H9 (cell line): ENCODE results near the gene TMED3. TPM values are rescaled to one million over a fixed set of nuclear protein-coding genes. Genes with fewer than 3 reads are reported as not detected.

Experiments used
- DNase-seq: peaks from one replicate; pipeline ENCODE4 v3.0.0-alpha.2; 2017
- H2AFZ ChIP-seq: one replicate; pipeline ENCODE4 v1.6.1; 2013; ENCODE audit warnings: mild to moderate bottlenecking, low read length, control low read depth, moderate library complexity
- H2AK5ac ChIP-seq: 2 replicates; pipeline ENCODE4 v1.6.1; 2013; ENCODE audit warnings: low read length, control low read depth, mixed read lengths; ENCODE audit not compliant: insufficient read length
- H2BK120ac ChIP-seq: one replicate; pipeline ENCODE4 v1.6.1; 2013; ENCODE audit warnings: low read depth, mild to moderate bottlenecking, low read length, control low read depth, inconsistent platforms; ENCODE audit not compliant: poor library complexity, severe bottlenecking
- H2BK12ac ChIP-seq: 2 replicates; pipeline ENCODE4 v1.6.1; 2013; ENCODE audit warnings: low read length, control low read depth, mixed read lengths, low read depth; ENCODE audit not compliant: insufficient read length
- H2BK15ac ChIP-seq: 2 replicates; pipeline ENCODE4 v1.6.1; 2013; ENCODE audit warnings: low read depth, low read length, control low read depth
- H2BK20ac ChIP-seq: one replicate; pipeline ENCODE4 v1.6.1; 2013; ENCODE audit warnings: low read depth, mild to moderate bottlenecking, low read length, control low read depth, inconsistent platforms; ENCODE audit not compliant: poor library complexity, severe bottlenecking
- H2BK5ac ChIP-seq: 2 replicates; pipeline ENCODE4 v1.6.1; 2013; ENCODE audit warnings: low read length, control low read depth, mixed read lengths; ENCODE audit not compliant: insufficient read length
- H3K14ac ChIP-seq: 2 replicates; pipeline ENCODE4 v1.6.1; 2013; ENCODE audit warnings: low read length, control low read depth; ENCODE audit not compliant: insufficient read depth
- H3K18ac ChIP-seq: 2 replicates; pipeline ENCODE4 v1.6.1; 2013; ENCODE audit warnings: low read depth, mild to moderate bottlenecking, mixed read lengths, low read length, control low read depth; ENCODE audit not compliant: insufficient read length
- H3K23ac ChIP-seq: 2 replicates; pipeline ENCODE4 v1.6.1; 2013; ENCODE audit warnings: low read length, control low read depth, mixed read lengths, low read depth; ENCODE audit not compliant: insufficient read length
- H3K23me2 ChIP-seq: 2 replicates; pipeline ENCODE4 v1.6.1; 2013; ENCODE audit warnings: low read depth, mild to moderate bottlenecking, mixed read lengths, low read length, control low read depth; ENCODE audit not compliant: insufficient read length, poor library complexity, severe bottlenecking
- H3K27ac ChIP-seq: 2 replicates; pipeline ENCODE4 v1.5.1; 2013; ENCODE audit warnings: low read length, control low read depth, mixed read lengths, low read depth; ENCODE audit not compliant: insufficient read length
- H3K27me3 ChIP-seq: 2 replicates; pipeline ENCODE4 v1.6.1; 2013; ENCODE audit warnings: low read length, control low read depth, inconsistent platforms; ENCODE audit not compliant: insufficient read depth
- H3K4ac ChIP-seq: 2 replicates; pipeline ENCODE4 v1.6.1; 2013; ENCODE audit warnings: low read depth, mild to moderate bottlenecking, control low read depth, inconsistent platforms, low read length, moderate library complexity
- H3K4me1 ChIP-seq: 2 replicates; pipeline ENCODE4 v1.6.1; 2013; ENCODE audit warnings: low read length, control low read depth, inconsistent platforms; ENCODE audit not compliant: insufficient read depth
- H3K4me2 ChIP-seq: 2 replicates; pipeline ENCODE4 v1.6.1; 2013; ENCODE audit warnings: low read length, control low read depth, mixed read lengths; ENCODE audit not compliant: insufficient read length, insufficient read depth
- H3K56ac ChIP-seq: 2 replicates; pipeline ENCODE4 v1.6.1; 2013; ENCODE audit warnings: low read depth, mild to moderate bottlenecking, mixed read lengths, low read length, control low read depth; ENCODE audit not compliant: insufficient read length
- H3K79me1 ChIP-seq: 2 replicates; pipeline ENCODE4 v1.6.1; 2013; ENCODE audit warnings: low read depth, mild to moderate bottlenecking, moderate library complexity, low read length, control low read depth, inconsistent platforms; ENCODE audit not compliant: insufficient read depth, poor library complexity, severe bottlenecking
- H3K79me2 ChIP-seq: 2 replicates; pipeline ENCODE4 v1.6.1; 2013; ENCODE audit warnings: low read length, control low read depth, inconsistent platforms; ENCODE audit not compliant: insufficient read depth
- H3K9ac ChIP-seq: 2 replicates; pipeline ENCODE4 v1.6.1; 2013; ENCODE audit warnings: low read length, control low read depth, mixed read lengths; ENCODE audit not compliant: insufficient read length; ENCODE audit errors: extremely low read depth
- H3K9me3 ChIP-seq: one replicate; pipeline ENCODE4 v1.6.1; 2013; ENCODE audit warnings: low read depth, low read length, inconsistent platforms; ENCODE audit not compliant: control insufficient read depth
- H3T11ph ChIP-seq: one replicate; pipeline ENCODE4 v1.6.1; 2013; ENCODE audit warnings: mild to moderate bottlenecking, low read length, control low read depth, inconsistent platforms
- H4K20me1 ChIP-seq: one replicate; pipeline ENCODE4 v1.6.1; 2013; ENCODE audit not compliant: control insufficient read depth, insufficient read length, insufficient read depth
- H4K5ac ChIP-seq: 2 replicates; pipeline ENCODE4 v1.6.1; 2013; ENCODE audit warnings: low read depth, mild to moderate bottlenecking, mixed read lengths, low read length, control low read depth; ENCODE audit not compliant: insufficient read length
- H4K8ac ChIP-seq: replicated peaks from 2 replicates; pipeline ENCODE4 v1.6.1; 2013; ENCODE audit warnings: low read length, control low read depth, mixed read lengths, low read depth; ENCODE audit not compliant: insufficient read length
- H4K91ac ChIP-seq: 2 replicates; pipeline ENCODE4 v1.6.1; 2013; ENCODE audit warnings: low read depth, mild to moderate bottlenecking, moderate library complexity, mixed read lengths, low read length, control low read depth; ENCODE audit not compliant: insufficient read length
- H3K27ac Mint-ChIP-seq, 3 experiments: 2 replicates in 2 of 3; 3 replicates in 1 of 3; pipeline ENCODE4 v1.8.0; 2020 to 2021; ENCODE audit warnings: mixed read lengths in 3 of 3, mild to moderate bottlenecking in 1 of 3, moderate library complexity in 1 of 3
- H3K27me3 Mint-ChIP-seq: 2 replicates; pipeline ENCODE4 v1.8.0; 2021; ENCODE audit warnings: low read depth, mild to moderate bottlenecking, moderate library complexity, mixed read lengths
- H3K36me3 Mint-ChIP-seq, 3 experiments: 2 replicates in 2 of 3; 3 replicates in 1 of 3; pipeline ENCODE4 v1.8.0; 2020 to 2021; ENCODE audit warnings: low read depth in 3 of 3, mixed read lengths in 3 of 3; ENCODE audit not compliant: insufficient read depth in 1 of 3
- H3K4me1 Mint-ChIP-seq, 2 experiments: 2 replicates each; pipeline ENCODE4 v1.8.0; 2020; ENCODE audit warnings: mixed read lengths in 2 of 2
- H3K4me3 Mint-ChIP-seq, 2 experiments: 2 replicates in 1 of 2; 3 replicates in 1 of 2; pipeline ENCODE4 v1.8.0; 2020 to 2021; ENCODE audit warnings: mild to moderate bottlenecking in 2 of 2, mixed read lengths in 2 of 2, moderate library complexity in 1 of 2
- H3K9me3 Mint-ChIP-seq, 2 experiments: 2 replicates in 1 of 2; 3 replicates in 1 of 2; pipeline ENCODE4 v1.8.0; 2020; ENCODE audit warnings: mild to moderate bottlenecking in 2 of 2, mixed read lengths in 2 of 2, moderate library complexity in 1 of 2
- CTCF ChIP-seq: fragments of 200-600 bp; sonication (generic); conservative IDR thresholded peaks from 3 replicates; pipeline ENCODE4 v1.8.0; 2021; ENCODE audit warnings: antibody characterized with exemption, mild to moderate bottlenecking
- WGBS: extraction: QIAGEN DNeasy Blood & Tissue Kit; methylation state at CpG from one replicate; pipeline ENCODE4 v1.1.7; 2013; ENCODE audit warnings: missing lambda C conversion rate, low lambda C conversion rate, mixed read lengths; ENCODE audit not compliant: insufficient read length; ENCODE audit errors: extremely low coverage; 5-methylcytosine and 5-hydroxymethylcytosine counted together
- total RNA-seq: library from RNA; stranded (reverse); gene quantifications from 2 replicates; pipeline ENCODE4 v1.2.1, GENCODE V29; 2021

TMED3 gene
- total RNA-seq, 1 experiment from 2014 or later: 46.4 TPM

GRCh38 chr15:79349525-79349924 lies 38.6 kb downstream of the TMED3 start:
- TF ChIP-seq CTCF: no peak
- Histone ChIP-seq H2AK5ac (no peak overlapping the region), H4K5ac (no peak overlapping the region), H4K8ac (no peak overlapping the region), H3K79me1 (no peaks in the 10 kb centered on the region), H3K9me3 (no peaks in the 10 kb centered on the region), H2BK5ac (no peak overlapping the region), H3K18ac (no peak overlapping the region), H3K56ac (no peak overlapping the region), H2BK120ac (no peak overlapping the region), H3K23ac (no peak overlapping the region), H3K14ac (no peak overlapping the region), H2BK15ac (no peak overlapping the region), H3K23me2 (no peaks in the 10 kb centered on the region), H2BK12ac (no peak overlapping the region), H2BK20ac (no peak overlapping the region), H3K27ac (no peak overlapping the region), H4K20me1 (no peaks in the 10 kb centered on the region), H2AFZ (no peak overlapping the region), H4K91ac (no peak overlapping the region), H3T11ph (no peak overlapping the region), H3K4me2 (no peak overlapping the region), H3K27me3 (no peaks in the 10 kb centered on the region), H3K9ac (no peak overlapping the region), H3K79me2 (no peaks in the 10 kb centered on the region; the same call in 1 of the 2 replicates), H3K4ac (no peak overlapping the region), H3K4me1 (no peaks in the 10 kb centered on the region)
- H3K4me3 Mint-ChIP-seq: no peak overlapping the region
- H3K27ac Mint-ChIP-seq: no peak overlapping the region
- H3K36me3 Mint-ChIP-seq: no peaks in the 10 kb centered on the region
- H3K27me3 Mint-ChIP-seq: no peaks in the 10 kb centered on the region
- DNase-seq: no peak
- WGBS: no CpG with 5 or more reads among the region's 4 CpGs
- no peaks in the 10 kb centered on the region for H3K4me1 Mint-ChIP-seq
- H3K9me3 Mint-ChIP-seq: no peaks in the 10 kb centered on the region; a peak in 1 of 5 replicates
